ENCODE measurements around the gene PLK5. TPM values are rescaled to one million over a fixed set of nuclear protein-coding genes. Genes with fewer than 3 reads are reported as not detected.
"Not testable (repeated sequence)": the region's sequence is repeated elsewhere in the genome, so short reads cannot be mapped to it uniquely, and the experiment has no call there.

PLK5 gene
- total RNA-seq, 2 donors from 2014 or later, result not detected

DNA sequence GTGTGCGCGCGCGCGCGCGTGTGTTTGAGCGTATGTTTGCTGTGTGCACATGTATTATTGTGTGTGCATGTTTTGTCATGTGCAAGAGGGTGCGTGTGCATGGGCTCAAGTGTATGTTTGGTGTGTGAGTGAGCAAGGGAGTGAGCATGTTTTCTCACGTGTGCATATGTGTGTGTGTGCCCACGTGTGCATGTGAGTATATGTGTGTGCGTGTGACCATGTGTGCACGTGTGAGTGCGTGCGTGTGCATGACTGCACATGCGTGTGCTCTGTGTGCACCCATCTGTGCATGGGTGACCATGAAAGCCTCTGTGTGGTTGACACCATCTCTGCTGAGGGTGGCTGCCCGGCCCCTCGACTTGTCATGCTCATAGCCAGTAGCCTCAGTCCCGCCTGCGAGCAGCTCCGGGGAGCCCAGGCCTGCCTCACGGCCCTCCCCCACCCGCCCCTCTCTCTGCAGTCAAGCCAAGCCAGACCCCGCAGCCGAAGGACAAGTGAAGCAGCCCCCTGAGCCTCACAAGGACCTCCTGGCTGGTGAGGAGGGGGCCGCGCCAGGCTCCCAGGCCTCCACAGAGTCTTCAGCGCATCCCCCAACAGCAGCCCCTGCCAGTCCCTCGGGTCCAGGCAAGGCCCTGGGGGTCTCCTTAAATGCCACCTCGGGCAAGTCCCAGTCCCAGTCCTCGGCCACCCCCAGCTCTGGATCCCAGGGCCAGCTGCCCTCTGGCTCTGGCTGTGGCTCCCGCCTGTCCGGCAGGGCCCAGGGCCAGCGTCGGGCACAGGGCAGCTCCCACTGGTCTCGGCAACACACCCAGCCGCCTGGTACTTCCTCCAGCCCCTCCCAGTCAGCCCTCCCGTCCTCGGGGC is 26.9 kb upstream of the PLK5 start:
- no peak for DNase-seq (ENCODE audit: low spot score)
- Mint-ChIP-seq H3K4me3 (no peak overlapping the region), H3K4me1 (ENCODE audit: low read depth in 2 of 2) (peaks cover 2% of the 10 kb centered on the region in 2 donors), H3K27ac (no peak overlapping the region), H3K9me3 (no peaks in the 10 kb centered on the region), H3K36me3 (no peaks in the 10 kb centered on the region), H3K27me3 (no peaks in the 10 kb centered on the region)
- ATAC-seq, result no peak

- no peak for ATAC-seq
- no peak overlapping the region for H3K4me3 Mint-ChIP-seq
- no peak for DNase-seq (ENCODE audit: low spot score)
- no peak overlapping the region for H3K27ac Mint-ChIP-seq
- H3K27me3 Mint-ChIP-seq, result peaks cover 0 to 2% of the 10 kb centered on the region in 2 donors
- no peaks in the 10 kb centered on the region for H3K9me3 Mint-ChIP-seq
- no peaks in the 10 kb centered on the region for H3K36me3 Mint-ChIP-seq
- H3K4me1 Mint-ChIP-seq (ENCODE audit: low read depth in 2 of 2), result no peaks in the 10 kb centered on the region
Measured at GRCh38 chr19:1497578-1498235, 26.2 kb upstream of the PLK5 start.

- H3K4me3 Mint-ChIP-seq, result not testable (repeated sequence)
Measured at GRCh38 chr19:1499231-1499630, 24.6 kb upstream of the PLK5 start.

GRCh38 chr19:1501200-1501595 is 22.7 kb upstream of the PLK5 start:
- Mint-ChIP-seq H3K9me3 (no peaks in the 10 kb centered on the region), H3K27me3 (peaks cover 0 to 8% of the 10 kb centered on the region in 2 donors)

More at GRCh38 chr19:1499231-1499630, 24.6 kb upstream of the PLK5 start:
- not testable (repeated sequence) for DNase-seq (ENCODE audit: low spot score); H3K27me3 Mint-ChIP-seq; H3K36me3 Mint-ChIP-seq; H3K4me1 Mint-ChIP-seq (ENCODE audit: low read depth in 2 of 2); ATAC-seq; H3K9me3 Mint-ChIP-seq; H3K27ac Mint-ChIP-seq

GRCh38 chr19:1502433-1503088 is 21.3 kb upstream of the PLK5 start:
- Mint-ChIP-seq H3K27ac (no peak overlapping the region), H3K9me3 (no peaks in the 10 kb centered on the region), H3K27me3 (peaks cover 0 to 8% of the 10 kb centered on the region in 2 donors), H3K4me1 (ENCODE audit: low read depth in 2 of 2) (peaks cover under 1 to 2% of the 10 kb centered on the region in 2 donors), H3K4me3 (no peak overlapping the region), H3K36me3 (no peaks in the 10 kb centered on the region)
- no peak for ATAC-seq
- no peak for DNase-seq (ENCODE audit: low spot score)

More at GRCh38 chr19:1501200-1501595, 22.7 kb upstream of the PLK5 start:
- H3K4me3 Mint-ChIP-seq, result no peak overlapping the region
- H3K27ac Mint-ChIP-seq, result no peak overlapping the region
- no peaks in the 10 kb centered on the region for H3K4me1 Mint-ChIP-seq (ENCODE audit: low read depth in 2 of 2)
- no peaks in the 10 kb centered on the region for H3K36me3 Mint-ChIP-seq
- no peak for DNase-seq (ENCODE audit: low spot score)
- no peak for ATAC-seq

DNA sequence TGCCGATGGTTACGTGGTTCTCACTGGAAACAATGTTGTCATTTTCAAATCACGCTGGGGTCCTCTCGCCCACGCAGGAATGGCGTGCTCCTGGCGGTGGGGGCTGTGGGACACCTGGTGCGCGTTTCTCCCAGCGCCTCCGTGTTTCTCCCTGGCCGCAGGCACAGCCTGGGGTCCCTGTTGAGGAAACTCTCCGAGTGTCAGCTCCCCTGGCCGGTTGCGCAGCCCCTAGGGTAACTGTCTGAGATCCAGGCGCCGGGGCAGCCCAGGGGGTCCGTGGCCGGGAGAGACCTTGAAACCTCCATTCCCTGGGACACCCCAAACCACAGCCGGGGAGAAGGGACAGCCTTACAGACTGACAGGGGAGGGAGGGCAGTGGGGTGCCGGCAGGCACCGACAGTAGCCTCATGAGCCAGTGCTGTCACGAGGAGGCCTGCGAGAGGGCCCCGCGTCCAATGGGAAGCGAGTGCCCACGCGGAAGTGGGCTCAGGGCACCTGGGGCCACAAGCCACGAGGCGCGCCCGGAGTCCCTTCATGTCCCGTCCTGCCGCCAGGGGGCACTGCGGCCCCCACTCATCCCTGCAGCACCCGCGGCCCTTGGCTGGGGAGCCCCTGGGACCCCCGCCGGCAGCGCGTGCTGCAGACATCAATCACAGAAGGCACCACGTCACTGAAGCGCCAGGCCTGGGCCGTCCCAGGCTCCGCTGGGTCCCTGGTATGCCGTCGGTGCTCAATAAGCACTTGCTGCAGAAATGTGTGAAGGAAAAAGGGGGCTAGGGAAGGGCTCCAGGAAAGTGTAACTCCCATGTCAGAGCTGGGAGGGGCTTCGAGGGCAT is 20.6 kb upstream of the PLK5 start:
- H3K27me3 Mint-ChIP-seq, result peaks cover 0 to 12% of the 10 kb centered on the region in 2 donors
- DNase-seq (ENCODE audit: low spot score) (no peak), ATAC-seq (peak in 1 of 2 donors; percentile 32)
- no peak overlapping the region for H3K4me3 Mint-ChIP-seq
- no peak overlapping the region for H3K27ac Mint-ChIP-seq
- H3K4me1 Mint-ChIP-seq (ENCODE audit: low read depth in 2 of 2), result peaks cover 6 to 7% of the 10 kb centered on the region in 2 donors
- H3K36me3 Mint-ChIP-seq, result no peaks in the 10 kb centered on the region
- H3K9me3 Mint-ChIP-seq, result no peaks in the 10 kb centered on the region

DNA sequence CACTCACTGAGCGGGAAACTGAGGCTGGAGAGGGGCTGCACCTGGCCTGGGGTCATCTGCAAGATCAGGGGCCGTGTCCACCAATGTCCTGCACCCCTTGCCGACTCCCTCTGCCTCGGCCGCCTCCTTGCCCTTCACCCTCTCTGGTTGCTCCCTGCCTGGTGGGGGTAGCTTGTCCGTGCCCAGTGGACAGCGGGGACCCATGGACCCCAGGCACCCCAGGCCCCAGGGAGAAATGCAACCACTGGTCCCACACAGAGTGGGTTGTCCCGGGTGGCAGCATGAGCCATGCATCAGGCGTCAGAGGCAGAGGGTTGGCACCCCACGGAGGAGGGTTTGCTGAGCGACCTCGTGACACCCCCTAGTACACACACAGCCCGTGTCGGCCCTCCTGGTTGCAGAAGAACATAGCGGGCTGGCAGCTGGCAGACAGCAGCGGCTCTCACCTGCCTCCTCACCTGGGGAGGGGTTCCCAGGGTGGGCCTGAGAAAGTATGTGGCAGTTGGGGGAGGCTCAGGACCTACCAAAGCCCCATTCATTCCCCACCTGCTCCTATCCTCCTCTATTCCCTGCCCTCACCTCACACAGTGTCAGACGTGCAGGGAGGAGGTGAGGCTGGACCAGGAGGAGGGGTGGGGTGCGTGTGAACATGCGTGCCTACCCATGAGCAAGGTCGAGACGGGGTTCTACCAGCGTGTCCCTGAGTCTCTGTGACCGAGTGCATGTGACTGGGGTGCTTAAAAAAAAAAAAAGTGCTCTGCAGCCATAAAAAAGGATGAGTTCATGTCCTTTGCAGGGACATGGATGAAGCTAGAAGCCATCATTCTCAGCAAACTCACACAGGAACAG is 19.7 kb upstream of the PLK5 start:
- H3K27ac Mint-ChIP-seq, result no peak overlapping the region
- H3K4me1 Mint-ChIP-seq (ENCODE audit: low read depth in 2 of 2), result peaks cover 6 to 7% of the 10 kb centered on the region in 2 donors
- no peaks in the 10 kb centered on the region for H3K9me3 Mint-ChIP-seq
- DNase-seq (ENCODE audit: low spot score) (no peak), ATAC-seq (no peak)
- H3K36me3 Mint-ChIP-seq, result no peaks in the 10 kb centered on the region
- peaks cover 0 to 12% of the 10 kb centered on the region in 2 donors for H3K27me3 Mint-ChIP-seq
- H3K4me3 Mint-ChIP-seq, result no peak overlapping the region

GRCh38 chr19:1505012-1505411 is 18.9 kb upstream of the PLK5 start:
- Mint-ChIP-seq H3K36me3 (no peaks in the 10 kb centered on the region), H3K4me1 (ENCODE audit: low read depth in 2 of 2) (peaks cover 7 to 9% of the 10 kb centered on the region in 2 donors), H3K27me3 (peaks cover 0 to 14% of the 10 kb centered on the region in 2 donors), H3K27ac (no peak overlapping the region), H3K4me3 (no peak overlapping the region), H3K9me3 (no peaks in the 10 kb centered on the region)
- DNase-seq (ENCODE audit: low spot score), result no peak
- no peak for ATAC-seq

DNA sequence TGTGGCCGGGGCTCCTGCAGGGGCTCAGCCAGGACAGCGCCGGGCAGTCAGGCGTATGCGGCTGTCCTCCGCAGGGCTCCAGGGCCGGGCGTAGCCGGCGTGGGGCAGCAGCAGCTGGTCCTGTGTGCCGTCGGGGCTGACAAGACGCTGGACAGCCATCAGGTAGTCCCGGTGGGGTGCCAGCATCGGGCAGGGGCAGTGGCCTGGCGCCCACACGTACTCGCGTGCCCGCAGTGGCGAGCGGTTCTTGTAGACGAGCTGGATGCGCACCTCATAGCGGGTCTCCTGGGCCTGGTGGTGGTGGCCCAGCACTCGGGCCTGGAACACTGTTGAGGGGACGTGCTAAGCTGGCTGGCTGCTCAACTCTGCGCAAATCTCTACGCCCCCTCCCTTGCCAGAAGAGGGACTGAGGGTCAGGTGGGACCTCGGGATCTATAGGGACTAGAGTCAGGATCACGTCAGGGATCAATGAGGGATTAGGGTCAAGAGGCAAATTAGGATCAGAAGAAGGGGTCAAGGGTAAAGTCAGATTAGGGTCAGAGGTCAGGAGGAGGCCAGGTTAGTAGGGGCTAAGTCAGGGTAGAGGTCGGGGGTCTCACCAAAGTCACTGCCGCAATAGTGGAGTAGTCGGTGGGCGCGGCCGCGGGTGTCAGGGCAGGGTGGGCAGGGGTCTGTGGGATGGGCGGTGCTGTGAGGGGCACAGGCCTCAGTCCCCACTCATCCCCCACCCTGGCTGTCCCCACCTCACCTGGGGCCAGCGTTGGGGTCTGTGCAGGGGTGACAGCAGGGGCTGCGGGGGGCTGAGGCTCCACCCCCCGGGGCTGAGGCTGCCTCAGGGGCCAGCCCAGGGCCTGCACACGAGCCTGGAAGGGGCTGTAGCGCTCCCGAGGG is 17.6 kb upstream of the PLK5 start:
- peaks cover 7 to 10% of the 10 kb centered on the region in 2 donors for H3K4me1 Mint-ChIP-seq (ENCODE audit: low read depth in 2 of 2)
- DNase-seq (ENCODE audit: low spot score) (no peak), ATAC-seq (no peak)
- H3K9me3 Mint-ChIP-seq, result no peaks in the 10 kb centered on the region
- H3K4me3 Mint-ChIP-seq, result no peak overlapping the region
- H3K27ac Mint-ChIP-seq, result no peak overlapping the region
- no peaks in the 10 kb centered on the region for H3K36me3 Mint-ChIP-seq
- H3K27me3 Mint-ChIP-seq, result peaks cover 0 to 15% of the 10 kb centered on the region in 2 donors

DNA sequence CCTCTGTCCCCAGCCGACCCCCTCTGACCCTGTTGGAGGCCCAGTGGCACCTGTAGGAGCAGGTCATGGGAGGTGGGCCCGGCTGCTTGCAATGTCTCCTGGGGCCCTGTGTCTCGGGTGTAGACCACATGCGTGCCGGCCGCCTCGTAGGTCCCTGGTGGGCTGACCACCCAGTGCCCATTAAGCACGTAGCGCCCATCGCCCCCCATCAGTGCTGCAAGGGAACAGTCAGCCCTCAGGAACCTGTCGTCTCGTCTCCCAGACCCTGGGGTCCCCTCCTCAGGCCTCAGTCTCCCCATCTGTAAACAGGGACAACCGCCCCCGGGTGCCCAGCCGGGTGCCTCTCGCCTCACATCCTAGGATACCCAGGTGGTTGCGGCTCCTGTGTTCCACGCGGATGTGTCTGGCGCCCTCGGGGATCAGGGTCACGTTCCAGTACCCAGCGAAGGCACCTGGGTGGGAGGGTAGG is 16.7 kb upstream of the PLK5 start:
- H3K27me3 Mint-ChIP-seq, result peaks cover 0 to 15% of the 10 kb centered on the region in 2 donors

DNA sequence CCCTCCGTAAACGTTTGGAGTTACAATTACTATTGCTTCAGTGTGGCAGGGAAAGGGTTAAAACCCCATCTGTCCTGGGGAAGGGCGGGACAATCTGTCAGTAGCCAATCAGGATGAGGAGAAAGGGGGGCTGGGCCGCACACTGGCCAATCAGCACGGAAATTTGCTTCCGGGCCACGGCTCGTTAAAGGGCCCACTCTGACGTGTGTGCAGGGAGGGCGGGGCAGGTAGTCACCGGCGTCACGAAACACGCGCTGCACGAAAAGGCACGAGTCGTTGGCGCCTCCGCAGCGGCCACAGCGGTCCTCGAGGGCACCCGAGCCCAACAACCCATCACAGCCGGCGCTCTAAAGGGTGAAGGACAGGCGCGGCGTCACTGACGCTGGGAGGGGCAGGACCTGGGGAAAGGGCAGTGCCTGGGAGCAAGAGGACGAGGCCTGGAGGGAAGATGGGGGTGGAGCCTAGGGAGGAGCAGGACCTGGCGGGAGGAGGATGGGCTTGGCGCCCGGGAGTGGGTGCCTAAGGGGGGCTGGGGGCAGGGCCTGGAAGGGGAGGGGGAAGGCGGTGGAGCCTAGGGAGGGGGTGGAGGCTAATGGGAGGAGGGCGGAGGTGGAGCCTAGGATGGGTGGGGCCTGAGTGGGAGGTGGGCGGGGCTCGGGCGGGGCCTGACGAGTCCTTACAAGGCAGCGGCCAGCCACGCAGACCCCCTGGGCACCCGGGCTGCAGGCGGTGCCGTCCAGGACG is 15.9 kb upstream of the PLK5 start:
- Mint-ChIP-seq H3K36me3 (no peaks in the 10 kb centered on the region), H3K27ac (peak overlapping the region; percentile 67 to 84), H3K4me3 (peak overlapping the region; percentile 93), H3K9me3 (no peaks in the 10 kb centered on the region), H3K27me3 (peaks cover 0 to 12% of the 10 kb centered on the region in 2 donors), H3K4me1 (ENCODE audit: low read depth in 2 of 2) (peaks cover 7 to 10% of the 10 kb centered on the region in 2 donors)
- ATAC-seq, result peak; percentile 93 to 96
- peak; percentile 91 for DNase-seq (ENCODE audit: low spot score)

More for the DNA sequence above, 16.7 kb upstream of the PLK5 start:
- peaks cover 7 to 10% of the 10 kb centered on the region in 2 donors for H3K4me1 Mint-ChIP-seq (ENCODE audit: low read depth in 2 of 2)
- ATAC-seq (no peak), DNase-seq (ENCODE audit: low spot score) (no peak)
- peak overlapping the region; percentile 67 to 84 for H3K27ac Mint-ChIP-seq
- H3K9me3 Mint-ChIP-seq, result no peaks in the 10 kb centered on the region
- no peaks in the 10 kb centered on the region for H3K36me3 Mint-ChIP-seq
- peak overlapping the region; percentile 93 for H3K4me3 Mint-ChIP-seq
